ENCODE measurements around the gene TNFRSF14. TPM values are rescaled to one million over a fixed set of nuclear protein-coding genes. Genes with fewer than 3 reads are reported as not detected.

The TNFRSF14 gene
- total and polyA plus RNA-seq, 9 of the 15 experiments (the other 6 are each of a cell fraction or from before 2014, with no cell fraction given), result 0.11 to 2.3 (median 0.68) TPM; not detected in 2

DNA sequence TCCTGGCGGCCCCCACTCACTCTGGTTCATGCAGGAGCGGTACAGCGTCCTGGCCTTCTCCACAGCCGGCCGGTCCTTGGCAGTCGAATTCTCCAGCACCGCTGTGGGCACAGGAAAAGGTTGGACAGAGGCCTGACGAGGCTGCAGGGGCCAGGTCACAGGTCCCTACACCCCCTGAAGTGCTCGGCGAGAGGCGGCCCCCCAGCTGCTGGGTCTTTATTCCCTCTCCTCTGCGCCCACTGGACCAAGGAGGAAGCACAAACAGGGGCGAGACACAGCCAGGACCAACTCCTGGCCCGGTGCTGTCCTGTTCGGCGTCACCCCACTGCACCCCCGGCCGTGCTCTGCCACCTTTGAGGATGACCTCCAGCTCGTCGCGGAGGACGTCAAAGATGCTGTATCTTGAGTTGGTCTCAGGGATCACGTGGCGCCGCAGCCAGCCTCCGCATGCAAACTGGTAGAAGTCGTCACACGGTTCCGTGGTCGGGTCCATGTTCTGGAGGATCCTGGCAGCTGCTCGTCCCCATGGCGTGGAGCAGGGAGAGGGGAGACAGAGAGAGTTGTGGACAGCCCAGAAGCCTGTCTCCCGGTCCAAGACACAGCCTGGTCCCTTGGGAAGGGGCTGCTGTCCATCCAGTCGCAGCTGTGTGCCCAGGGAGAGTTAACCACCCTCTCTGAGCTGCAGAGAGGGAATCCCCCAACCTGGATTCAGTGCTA lies 53.3 kb downstream of the TNFRSF14 start:
- Histone ChIP-seq H3K27me3 (ENCODE audit: control insufficient read depth in 2 of 2, insufficient read depth in 2 of 2, low read length in 2 of 2) (peaks cover 10 to 45% of the 10 kb centered on the region in 2 experiments; a peak in 4 of 5 replicates), H3K4me3 (no peak overlapping the region), H3K4me1 (replicated peaks in 1 of 2; ENCODE audit: control insufficient read depth in 2 of 2, insufficient read depth in 2 of 2, low read length in 2 of 2) (peaks cover 0 to 46% of the 10 kb centered on the region in 2 experiments; a peak in 2 of 5 replicates), H3K4me2 (ENCODE audit: insufficient read depth, low read length) (no peak overlapping the region), H3K79me2 (ENCODE audit: control insufficient read depth, insufficient read depth, low read length) (no peaks in the 10 kb centered on the region), H2AFZ (ENCODE audit: low read depth, low read length) (no peak overlapping the region), H3K36me3 (ENCODE audit: control insufficient read depth, insufficient read depth, low read length) (no peaks in the 10 kb centered on the region), H3K9ac (ENCODE audit: insufficient read depth in 1 of 2, low read depth in 2 of 2, low read length in 2 of 2) (peak overlapping the region in 1 of 2 experiments; percentile 50; a peak in 2 of 4 replicates), H3K27ac (ENCODE audit: extremely low read depth, low read depth, low read length) (no peak overlapping the region), H3K9me3 (replicated peaks; ENCODE audit: control insufficient read depth, insufficient read depth, low read depth, low read length) (no peaks in the 10 kb centered on the region; the same call in 1 of the 2 replicates), H3K9me1 (ENCODE audit: control insufficient read depth, insufficient read depth, low read length) (no peaks in the 10 kb centered on the region), H4K20me1 (replicated peaks; ENCODE audit: control insufficient read depth, insufficient read depth, low read length) (no peaks in the 10 kb centered on the region; the same call in 1 of the 2 replicates)
- ChIA-PET POLR2A (interaction anchor here (0.6 to 0.7 kb wide), 2 partner anchors 15 to 232 kb away, joined by 3 read pairs; no protein-coding TSS in a partner anchor), CTCF (ENCODE audit: low intra/inter-chr PET ratio) (no interaction called here)
- no TSS peak for BruUV-seq (replicated peaks)
- FAIRE-seq, result no peak
- ATAC-seq, result no peak
- in situ Hi-C loops (cut with MboI) (no loop called here), intact Hi-C loops (cut with micrococcal nuclease) (no loop called here)
- DNase-seq (ENCODE audit: extremely low read depth in 1 of 4, low spot score in 3 of 4), result no peak
- TF ChIP-seq, protein P1, sequence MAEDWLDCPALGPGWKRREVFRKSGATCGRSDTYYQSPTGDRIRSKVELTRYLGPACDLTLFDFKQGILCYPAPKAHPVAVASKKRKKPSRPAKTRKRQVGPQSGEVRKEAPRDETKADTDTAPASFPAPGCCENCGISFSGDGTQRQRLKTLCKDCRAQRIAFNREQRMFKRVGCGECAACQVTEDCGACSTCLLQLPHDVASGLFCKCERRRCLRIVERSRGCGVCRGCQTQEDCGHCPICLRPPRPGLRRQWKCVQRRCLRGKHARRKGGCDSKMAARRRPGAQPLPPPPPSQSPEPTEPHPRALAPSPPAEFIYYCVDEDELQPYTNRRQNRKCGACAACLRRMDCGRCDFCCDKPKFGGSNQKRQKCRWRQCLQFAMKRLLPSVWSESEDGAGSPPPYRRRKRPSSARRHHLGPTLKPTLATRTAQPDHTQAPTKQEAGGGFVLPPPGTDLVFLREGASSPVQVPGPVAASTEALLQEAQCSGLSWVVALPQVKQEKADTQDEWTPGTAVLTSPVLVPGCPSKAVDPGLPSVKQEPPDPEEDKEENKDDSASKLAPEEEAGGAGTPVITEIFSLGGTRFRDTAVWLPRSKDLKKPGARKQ (CRISPR knock-in tag; IDR thresholded peaks at IDR 0.05), result no peak
- TF ChIP-seq, protein P2, sequence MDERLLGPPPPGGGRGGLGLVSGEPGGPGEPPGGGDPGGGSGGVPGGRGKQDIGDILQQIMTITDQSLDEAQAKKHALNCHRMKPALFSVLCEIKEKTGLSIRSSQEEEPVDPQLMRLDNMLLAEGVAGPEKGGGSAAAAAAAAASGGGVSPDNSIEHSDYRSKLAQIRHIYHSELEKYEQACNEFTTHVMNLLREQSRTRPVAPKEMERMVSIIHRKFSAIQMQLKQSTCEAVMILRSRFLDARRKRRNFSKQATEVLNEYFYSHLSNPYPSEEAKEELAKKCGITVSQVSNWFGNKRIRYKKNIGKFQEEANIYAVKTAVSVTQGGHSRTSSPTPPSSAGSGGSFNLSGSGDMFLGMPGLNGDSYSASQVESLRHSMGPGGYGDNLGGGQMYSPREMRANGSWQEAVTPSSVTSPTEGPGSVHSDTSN (CRISPR knock-in tag; IDR thresholded peaks at IDR 0.05; ENCODE audit: low read depth), result no peak
- TF ChIP-seq, protein P2 (tag; conservative IDR thresholded peaks at IDR 0.05; ENCODE audit: low read depth), result no peak
- TF ChIP-seq, protein P3, sequence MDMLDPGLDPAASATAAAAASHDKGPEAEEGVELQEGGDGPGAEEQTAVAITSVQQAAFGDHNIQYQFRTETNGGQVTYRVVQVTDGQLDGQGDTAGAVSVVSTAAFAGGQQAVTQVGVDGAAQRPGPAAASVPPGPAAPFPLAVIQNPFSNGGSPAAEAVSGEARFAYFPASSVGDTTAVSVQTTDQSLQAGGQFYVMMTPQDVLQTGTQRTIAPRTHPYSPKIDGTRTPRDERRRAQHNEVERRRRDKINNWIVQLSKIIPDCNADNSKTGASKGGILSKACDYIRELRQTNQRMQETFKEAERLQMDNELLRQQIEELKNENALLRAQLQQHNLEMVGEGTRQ (CRISPR knock-in tag; IDR thresholded peaks at IDR 0.05), result peak; percentile 67
- peak; percentile 36 for TF ChIP-seq ZFP36 (IDR thresholded peaks at IDR 0.05; ENCODE audit: low read depth, low read length, partially characterized antibody)
- TF ChIP-seq MTA1 (IDR thresholded peaks at IDR 0.05; ENCODE audit: borderline replicate concordance), result no peak
- no peak for TF ChIP-seq SAFB (IDR thresholded peaks at IDR 0.05; ENCODE audit: borderline replicate concordance, low read depth, low read length)
- TF ChIP-seq, protein P4, sequence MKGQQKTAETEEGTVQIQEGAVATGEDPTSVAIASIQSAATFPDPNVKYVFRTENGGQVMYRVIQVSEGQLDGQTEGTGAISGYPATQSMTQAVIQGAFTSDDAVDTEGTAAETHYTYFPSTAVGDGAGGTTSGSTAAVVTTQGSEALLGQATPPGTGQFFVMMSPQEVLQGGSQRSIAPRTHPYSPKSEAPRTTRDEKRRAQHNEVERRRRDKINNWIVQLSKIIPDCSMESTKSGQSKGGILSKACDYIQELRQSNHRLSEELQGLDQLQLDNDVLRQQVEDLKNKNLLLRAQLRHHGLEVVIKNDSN (CRISPR knock-in tag; IDR thresholded peaks at IDR 0.05), result peak; percentile 28; the same call in 1 of the 2 replicates
- 12% methylated on average over 29 of the region's 34 CpGs for WGBS (ENCODE audit: insufficient coverage, low coverage, missing lambda C conversion rate)
